ENCODE measurements around the gene TMPRSS9.

GRCh38 chr19:2385053-2385721 is 25.1 kb downstream of the TMPRSS9 start:
- no peak for TF ChIP-seq POLR2AphosphoS5 (IDR thresholded peaks at IDR 0.05; ENCODE audit: low read depth, low read length)
- TF ChIP-seq POLR2A (IDR thresholded peaks at IDR 0.05; ENCODE audit: low read depth, low read length): no peak
- TF ChIP-seq POU2F2 (IDR thresholded peaks at IDR 0.05; ENCODE audit: low read depth, low read length): no peak

Measured in GM12891 (cell line).